Astrocyte of the spinal cord (primary cell): ENCODE data around the gene GREB1L.
"Not testable (repeated sequence)": the region's sequence is repeated elsewhere in the genome, so short reads cannot be mapped to it uniquely, and the experiment has no call there.

ENCODE experiments used
- DNase-seq: peaks from one replicate; pipeline ENCODE4 v3.0.0; 2011; ENCODE audit warnings: low read depth, low spot score
- H3K4me3 ChIP-seq: 2 replicates; pipeline ENCODE4 v1.5.1; 2011; ENCODE audit warnings: low read depth, mild to moderate bottlenecking, low read length, moderate library complexity
- CTCF ChIP-seq: IDR thresholded peaks from 2 replicates; pipeline ENCODE4 v1.5.1; 2012; ENCODE audit warnings: low read depth, mild to moderate bottlenecking, low read length, inconsistent platforms
- in situ Hi-C: cut with HindIII; loops from 2 replicates; pipeline ENCODE4 v1.10.0; 2017; ENCODE audit warnings: low sequenced_read_pairs

GREB1L gene

GRCh38 chr18:21269349-21269748 is 27.3 kb downstream of the GREB1L start:
- no peak for DNase-seq
- H3K4me3 ChIP-seq: no peak overlapping the region
- in situ Hi-C loops: no loop called here
- no peak for TF ChIP-seq CTCF

GRCh38 chr18:21270453-21270852 is 28.4 kb downstream of the GREB1L start:
- no peak overlapping the region for H3K4me3 ChIP-seq
- DNase-seq: peak; percentile 46
- TF ChIP-seq CTCF: no peak
- in situ Hi-C loops: no loop called here

- no peak for DNase-seq
- no peak overlapping the region for H3K4me3 ChIP-seq
- in situ Hi-C loops: no loop called here
- TF ChIP-seq CTCF: no peak
Observed at GRCh38 chr18:21272016-21272579, 30.1 kb downstream of the GREB1L start.

- TF ChIP-seq CTCF: no peak
- in situ Hi-C loops: no loop called here
- no peak overlapping the region for H3K4me3 ChIP-seq
- DNase-seq: no peak
Observed at GRCh38 chr18:21273568-21273967, 31.5 kb downstream of the GREB1L start.

GRCh38 chr18:21275645-21276044 is 33.6 kb downstream of the GREB1L start:
- no peak overlapping the region for H3K4me3 ChIP-seq
- TF ChIP-seq CTCF: no peak
- DNase-seq: no peak
- in situ Hi-C loops: no loop called here

GRCh38 chr18:21277578-21277977 is 35.5 kb downstream of the GREB1L start:
- DNase-seq: no peak
- no peak overlapping the region for H3K4me3 ChIP-seq
- TF ChIP-seq CTCF: no peak
- in situ Hi-C loops: no loop called here

- in situ Hi-C loops, H3K4me3 ChIP-seq, DNase-seq: not testable (repeated sequence)
Observed at GRCh38 chr18:21278218-21278617, 36.2 kb downstream of the GREB1L start.
